Stimulated activated CD4-positive, alpha-beta T cell treated with anti-CD3 and anti-CD28 coated beads, Interleukin-1b, Interleukin-23, amount 100 ng/mL, for 24 hours (primary cell): ENCODE measurements around the gene STMP1.

Experiments
- DNase-seq, 4 experiments: peaks; one replicate each; pipeline ENCODE4 v3.0.0-alpha.2; 2020; ENCODE audit warnings: low read depth in 4 of 4, low spot score in 1 of 4

STMP1 gene

GRCh38 chr7:135718794-135719437 is 56.6 kb downstream of the STMP1 start:
- no peak for DNase-seq

- no peak for DNase-seq
Measured at GRCh38 chr7:135719688-135720087, 57.4 kb downstream of the STMP1 start.

- no peak for DNase-seq
Measured at GRCh38 chr7:135721198-135721820, 59.0 kb downstream of the STMP1 start.

- no peak for DNase-seq
Measured at GRCh38 chr7:135723411-135723810, 61.1 kb downstream of the STMP1 start.
